HCT116 (cell line): ENCODE data around the gene SLC6A12. TPM values are rescaled to one million over a fixed set of nuclear protein-coding genes. Genes with fewer than 3 reads are reported as not detected.

Source experiments
- ATAC-seq: fragments of 200-7000 bp; cut with Tn5 transposase; 2 replicates; pipeline ENCODE4 v1.9.1; 2020; ENCODE audit warnings: mild to moderate bottlenecking, moderate library complexity
- BruUV-seq: library from RNA; stranded (reverse); fragments of 400-500 nt; replicated peaks from 2 replicates; lab custom pipeline; 2021; lab: Mats Ljungman, UMichigan
- CTCF ChIA-PET: fragments of 300-600 bp; sonication (Branson Sonifier 250); formaldehyde crosslinking; loops from one replicate; lab custom pipeline; 2021; ENCODE audit warnings: antibody characterized with exemption; lab: Charles Lee
- POLR2A ChIA-PET: fragments of 300-600, 350-600 bp; sonication (Branson Sonifier 250); formaldehyde crosslinking; loops from one replicate; lab custom pipeline; 2021; ENCODE audit warnings: antibody characterized with exemption; lab: Charles Lee
- RAD21 ChIA-PET, 2 experiments: fragments of 300-600 bp; sonication (Branson Sonifier 250); formaldehyde crosslinking; loops; one replicate each; lab custom pipeline; 2023; ENCODE audit warnings: low total read pairs in 2 of 2; ENCODE audit not compliant: uncharacterized antibody in 2 of 2, unreplicated experiment in 2 of 2, low non-redundant PET in 1 of 2; lab: Charles Lee
- DNase-seq: peaks from one replicate; pipeline ENCODE4 v3.0.0-alpha.2; 2010; ENCODE audit warnings: low read depth, low spot score
- H2AFZ ChIP-seq: fragments of 200-600 bp; shearing (Covaris generic), sonication (generic); 2 replicates; pipeline ENCODE4 v1.6.1; 2017; ENCODE audit warnings: low read depth, mixed run types, mixed read lengths, antibody characterized with exemption, low read length; ENCODE audit not compliant: poor library complexity, severe bottlenecking
- H3K27ac ChIP-seq: 2 replicates; pipeline ENCODE4 v1.5.1; 2012; ENCODE audit warnings: low read depth, low read length
- H3K27me3 ChIP-seq: fragments of 200-600 bp; sonication (generic); 2 replicates; pipeline ENCODE4 v1.6.1; 2016; ENCODE audit warnings: mixed run types, low read length, mixed read lengths; ENCODE audit not compliant: insufficient read depth
- H3K36me3 ChIP-seq, 2 experiments: fragments of 200-500 bp in 1 of 2; fragments of 200-600 bp in 1 of 2; sonication (Bioruptor generic) in 1 of 2; sonication (generic) in 1 of 2; 2 replicates each; pipeline versions ENCODE4 v1.5.1 to v1.6.1; 2014 to 2016; ENCODE audit warnings: low read length in 2 of 2, inconsistent platforms in 1 of 2, mixed read lengths in 1 of 2, mixed run types in 1 of 2; ENCODE audit not compliant: insufficient read depth in 2 of 2, control insufficient read depth in 1 of 2
- H3K4me1 ChIP-seq, 2 experiments: fragments of 200-600 bp in 1 of 2; sonication (generic) in 1 of 2; 2 replicates each; pipeline versions ENCODE4 v1.5.1 to v1.6.1; 2012 to 2017; ENCODE audit warnings: low read length in 2 of 2, inconsistent platforms in 1 of 2, mild to moderate bottlenecking in 1 of 2, mixed read lengths in 1 of 2, mixed run types in 1 of 2, moderate library complexity in 1 of 2; ENCODE audit not compliant: insufficient read depth in 2 of 2, control insufficient read depth in 1 of 2
- H3K4me2 ChIP-seq: fragments of 200-600 bp; sonication (generic); 2 replicates; pipeline ENCODE4 v1.6.1; 2017; ENCODE audit warnings: mixed run types, low read length, mixed read lengths
- H3K4me3 ChIP-seq, 2 experiments: fragments of 200-600 bp in 1 of 2; sonication (generic) in 1 of 2; replicated peaks in 1 of 2; 2 replicates each; pipeline ENCODE4 v1.5.1; 2011 to 2016; ENCODE audit warnings: low read length in 2 of 2, control low read depth in 1 of 2, low read depth in 1 of 2, mild to moderate bottlenecking in 1 of 2, mixed read lengths in 1 of 2, mixed run types in 1 of 2
- H3K79me2 ChIP-seq: fragments of 200-600 bp; sonication (generic); 2 replicates; pipeline ENCODE4 v1.6.1; 2017; ENCODE audit warnings: mild to moderate bottlenecking, mixed run types, low read length, moderate library complexity, mixed read lengths; ENCODE audit not compliant: insufficient read depth
- H3K9ac ChIP-seq: fragments of 200-600 bp; sonication (generic); 2 replicates; pipeline ENCODE4 v1.6.1; 2016; ENCODE audit warnings: low read length, mixed read lengths
- H3K9me2 ChIP-seq: fragments of 200-600 bp; sonication (generic), shearing (Covaris generic); 2 replicates; pipeline ENCODE4 v1.6.1; 2017; ENCODE audit warnings: mixed run types, mild to moderate bottlenecking, moderate library complexity; ENCODE audit not compliant: insufficient read depth
- H3K9me3 ChIP-seq, 2 experiments: fragments of 200-500 bp in 1 of 2; fragments of 200-600 bp in 1 of 2; sonication (Bioruptor generic) in 1 of 2; sonication (generic) in 1 of 2; 2 replicates each; pipeline ENCODE4 v1.6.1; 2014 to 2017; ENCODE audit warnings: low read length in 2 of 2, mixed read lengths in 2 of 2, inconsistent platforms in 1 of 2, low read depth in 1 of 2, mild to moderate bottlenecking in 1 of 2, mixed run types in 1 of 2, moderate library complexity in 1 of 2; ENCODE audit not compliant: control insufficient read depth in 1 of 2, insufficient read depth in 1 of 2
- H4K20me1 ChIP-seq: fragments of 200-600 bp; sonication (generic), shearing (Covaris generic); 2 replicates; pipeline ENCODE4 v1.6.1; 2017; ENCODE audit warnings: mixed run types, mild to moderate bottlenecking, moderate library complexity; ENCODE audit not compliant: insufficient read depth
- CBX3 ChIP-seq: IDR thresholded peaks from 2 replicates; pipeline ENCODE4 v1.6.1; 2012; ENCODE audit warnings: low read depth
- CEBPB ChIP-seq: IDR thresholded peaks from 2 replicates; pipeline ENCODE4 v1.6.1; 2012; ENCODE audit warnings: low read depth
- EGR1 ChIP-seq: IDR thresholded peaks from 2 replicates; pipeline ENCODE4 v1.6.1; 2012; ENCODE audit warnings: low read depth
- ELF1 ChIP-seq: IDR thresholded peaks from 2 replicates; pipeline ENCODE4 v1.6.1; 2012; ENCODE audit warnings: low read depth, borderline replicate concordance
- EZH2phosphoT487 ChIP-seq: fragments of 200-600 bp; IDR thresholded peaks from 2 replicates; pipeline ENCODE4 v1.6.1; 2018; ENCODE audit warnings: antibody characterized with exemption, borderline replicate concordance
- JUND ChIP-seq: IDR thresholded peaks from 2 replicates; pipeline ENCODE4 v1.6.1; 2012
- RAD21 ChIP-seq: IDR thresholded peaks from 2 replicates; pipeline ENCODE4 v1.6.1; 2012; ENCODE audit warnings: low read depth, mild to moderate bottlenecking
- SIN3A ChIP-seq: IDR thresholded peaks from 2 replicates; pipeline ENCODE4 v1.6.1; 2012; ENCODE audit warnings: low read depth
- SP1 ChIP-seq: IDR thresholded peaks from 2 replicates; pipeline ENCODE4 v1.6.1; 2012; ENCODE audit warnings: low read depth
- SRF ChIP-seq: IDR thresholded peaks from 2 replicates; pipeline ENCODE4 v1.6.1; 2012; ENCODE audit warnings: low read depth
- TCF7L2 ChIP-seq: IDR thresholded peaks from 2 replicates; pipeline ENCODE4 v1.7.0; 2011; ENCODE audit warnings: borderline replicate concordance, inconsistent platforms; ENCODE audit not compliant: insufficient read depth, insufficient read length; ENCODE audit errors: extremely low read depth
- YY1 ChIP-seq: IDR thresholded peaks from 2 replicates; pipeline ENCODE4 v1.6.1; 2011; ENCODE audit warnings: low read length, low read depth, moderate library complexity, mild to moderate bottlenecking; ENCODE audit not compliant: insufficient replicate concordance; ENCODE audit errors: extremely low read depth
- ZFX ChIP-seq: fragments of 450-650 bp; IDR thresholded peaks from 2 replicates; pipeline ENCODE4 v1.6.1; 2017
- ZNF274 ChIP-seq: fragments of 200-500 bp; sonication (Bioruptor generic); IDR thresholded peaks from 2 replicates; pipeline ENCODE4 v1.6.1; 2014; ENCODE audit warnings: mild to moderate bottlenecking, low read depth, low read length, inconsistent platforms
- intact Hi-C: fragments of 100-400 bp; cut with micrococcal nuclease; formaldehyde crosslinking; loops from 2 replicates; pipeline ENCODE4 v1.10.0; 2022
- total RNA-seq: library from RNA; stranded (reverse); gene quantifications from one replicate; pipeline ENCODE4 v1.2.1, GENCODE V29; 2021; ENCODE audit not compliant: unreplicated experiment
- TF ChIP-seq, protein P1 (sequence below): IDR thresholded peaks from 2 replicates; pipeline ENCODE4 v1.6.1; 2012; ENCODE audit warnings: low read depth
- TF ChIP-seq, protein P2 (sequence below): IDR thresholded peaks from 2 replicates; pipeline ENCODE4 v1.6.1; 2012

The SLC6A12 gene
- total RNA-seq, 1 experiment from 2014 or later: 0.64 TPM

DNA sequence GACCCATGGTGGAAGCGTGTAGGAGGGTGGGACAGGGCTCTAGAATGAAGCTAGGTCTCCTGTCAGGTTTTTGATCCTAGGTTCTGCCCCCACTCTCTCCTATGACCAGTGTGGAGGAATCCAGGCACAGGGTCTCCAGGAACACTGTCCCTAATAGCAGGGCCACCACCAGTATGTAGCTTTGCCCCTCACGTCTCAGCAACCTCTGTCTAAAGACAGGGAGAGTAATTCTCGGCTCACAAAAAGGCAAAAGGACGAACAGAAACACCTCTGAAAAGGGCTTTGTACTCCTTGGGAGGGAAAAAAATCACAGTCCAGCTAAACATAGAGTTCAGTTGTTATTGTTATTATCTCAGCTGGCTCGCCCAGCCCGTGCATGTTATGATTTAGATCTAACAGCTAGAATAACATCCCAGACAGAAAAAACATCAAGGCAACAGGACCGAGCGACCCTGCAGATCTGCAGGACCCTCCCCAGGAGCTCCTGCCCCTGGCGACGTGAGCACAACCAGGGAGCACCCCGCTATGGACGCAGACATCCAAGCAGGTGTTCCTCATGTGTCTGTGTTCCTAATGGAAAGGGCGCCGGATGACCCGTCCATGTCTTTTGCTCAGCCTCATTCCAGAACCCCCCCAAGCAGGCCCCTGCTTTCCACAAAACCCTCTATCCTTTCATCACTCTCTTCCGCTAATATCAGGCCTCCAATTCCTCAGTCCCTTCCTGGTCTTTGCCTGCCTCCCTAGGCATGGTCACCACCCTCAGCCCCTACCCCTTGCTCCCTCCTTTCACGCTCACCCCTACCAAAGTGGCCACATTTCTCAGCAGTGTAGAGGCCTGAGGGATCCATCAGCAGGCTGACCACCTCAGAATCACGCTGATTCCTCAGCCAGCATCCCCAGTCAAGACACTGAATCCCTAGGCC lies 14.2 kb upstream of the SLC6A12 start:
- DNase-seq (no peak), ATAC-seq (no peak)
- Histone ChIP-seq H2AFZ (no peak overlapping the region), H3K9me3 (no peaks in the 10 kb centered on the region), H3K4me2 (no peak overlapping the region), H3K79me2 (no peaks in the 10 kb centered on the region), H3K9ac (no peak overlapping the region), H3K4me1 (no peaks in the 10 kb centered on the region), H3K27ac (no peak overlapping the region), H4K20me1 (no peaks in the 10 kb centered on the region), H3K27me3 (0 out of 2 replicates have a peak, but pooled peaks cover 5% of the 10 kb centered on the region), H3K36me3 (no peaks in the 10 kb centered on the region), H3K9me2 (no peaks in the 10 kb centered on the region), H3K4me3 (no peak overlapping the region)
- intact Hi-C loops: no loop called here
- RAD21 ChIA-PET: no interaction called here
- TF ChIP-seq JUND: no peak
- no peak for TF ChIP-seq RAD21
- no peak for TF ChIP-seq ELF1
- no peak for TF ChIP-seq SRF
- TF ChIP-seq SP1: no peak
- TF ChIP-seq ZNF274: no peak
- TF ChIP-seq YY1: no peak
- TF ChIP-seq, protein P1, sequence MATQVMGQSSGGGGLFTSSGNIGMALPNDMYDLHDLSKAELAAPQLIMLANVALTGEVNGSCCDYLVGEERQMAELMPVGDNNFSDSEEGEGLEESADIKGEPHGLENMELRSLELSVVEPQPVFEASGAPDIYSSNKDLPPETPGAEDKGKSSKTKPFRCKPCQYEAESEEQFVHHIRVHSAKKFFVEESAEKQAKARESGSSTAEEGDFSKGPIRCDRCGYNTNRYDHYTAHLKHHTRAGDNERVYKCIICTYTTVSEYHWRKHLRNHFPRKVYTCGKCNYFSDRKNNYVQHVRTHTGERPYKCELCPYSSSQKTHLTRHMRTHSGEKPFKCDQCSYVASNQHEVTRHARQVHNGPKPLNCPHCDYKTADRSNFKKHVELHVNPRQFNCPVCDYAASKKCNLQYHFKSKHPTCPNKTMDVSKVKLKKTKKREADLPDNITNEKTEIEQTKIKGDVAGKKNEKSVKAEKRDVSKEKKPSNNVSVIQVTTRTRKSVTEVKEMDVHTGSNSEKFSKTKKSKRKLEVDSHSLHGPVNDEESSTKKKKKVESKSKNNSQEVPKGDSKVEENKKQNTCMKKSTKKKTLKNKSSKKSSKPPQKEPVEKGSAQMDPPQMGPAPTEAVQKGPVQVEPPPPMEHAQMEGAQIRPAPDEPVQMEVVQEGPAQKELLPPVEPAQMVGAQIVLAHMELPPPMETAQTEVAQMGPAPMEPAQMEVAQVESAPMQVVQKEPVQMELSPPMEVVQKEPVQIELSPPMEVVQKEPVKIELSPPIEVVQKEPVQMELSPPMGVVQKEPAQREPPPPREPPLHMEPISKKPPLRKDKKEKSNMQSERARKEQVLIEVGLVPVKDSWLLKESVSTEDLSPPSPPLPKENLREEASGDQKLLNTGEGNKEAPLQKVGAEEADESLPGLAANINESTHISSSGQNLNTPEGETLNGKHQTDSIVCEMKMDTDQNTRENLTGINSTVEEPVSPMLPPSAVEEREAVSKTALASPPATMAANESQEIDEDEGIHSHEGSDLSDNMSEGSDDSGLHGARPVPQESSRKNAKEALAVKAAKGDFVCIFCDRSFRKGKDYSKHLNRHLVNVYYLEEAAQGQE: no peak
- no peak for TF ChIP-seq CEBPB
- TF ChIP-seq CBX3: no peak
- no peak for TF ChIP-seq ZFX
- TF ChIP-seq SIN3A: no peak
- TF ChIP-seq, protein P2, sequence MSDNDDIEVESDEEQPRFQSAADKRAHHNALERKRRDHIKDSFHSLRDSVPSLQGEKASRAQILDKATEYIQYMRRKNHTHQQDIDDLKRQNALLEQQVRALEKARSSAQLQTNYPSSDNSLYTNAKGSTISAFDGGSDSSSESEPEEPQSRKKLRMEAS: no peak
- TF ChIP-seq EGR1: no peak
- TF ChIP-seq EZH2phosphoT487: no peak
- no peak for TF ChIP-seq TCF7L2
- CTCF ChIA-PET: no interaction called here
- BruUV-seq: no TSS peak
- POLR2A ChIA-PET: no interaction called here
